ENCODE measurements around the gene PPP2R5C. TPM values are rescaled to one million over a fixed set of nuclear protein-coding genes. Genes with fewer than 3 reads are reported as not detected.
A peak's percentile ranks its signal among the peaks of the same experiment; 100 is the strongest.

PPP2R5C gene
- total RNA-seq, 4 donors from 2014 or later: 73.7 to 90.5 (median 87.6) TPM

GRCh38 chr14:101927859-101928258, 166.3 kb downstream of the PPP2R5C start:
- ATAC-seq (ENCODE audit: low FRiP score) (peak; percentile 91), DNase-seq (ENCODE audit: low spot score) (peak; percentile 79)
- TF ChIP-seq, protein P1, sequence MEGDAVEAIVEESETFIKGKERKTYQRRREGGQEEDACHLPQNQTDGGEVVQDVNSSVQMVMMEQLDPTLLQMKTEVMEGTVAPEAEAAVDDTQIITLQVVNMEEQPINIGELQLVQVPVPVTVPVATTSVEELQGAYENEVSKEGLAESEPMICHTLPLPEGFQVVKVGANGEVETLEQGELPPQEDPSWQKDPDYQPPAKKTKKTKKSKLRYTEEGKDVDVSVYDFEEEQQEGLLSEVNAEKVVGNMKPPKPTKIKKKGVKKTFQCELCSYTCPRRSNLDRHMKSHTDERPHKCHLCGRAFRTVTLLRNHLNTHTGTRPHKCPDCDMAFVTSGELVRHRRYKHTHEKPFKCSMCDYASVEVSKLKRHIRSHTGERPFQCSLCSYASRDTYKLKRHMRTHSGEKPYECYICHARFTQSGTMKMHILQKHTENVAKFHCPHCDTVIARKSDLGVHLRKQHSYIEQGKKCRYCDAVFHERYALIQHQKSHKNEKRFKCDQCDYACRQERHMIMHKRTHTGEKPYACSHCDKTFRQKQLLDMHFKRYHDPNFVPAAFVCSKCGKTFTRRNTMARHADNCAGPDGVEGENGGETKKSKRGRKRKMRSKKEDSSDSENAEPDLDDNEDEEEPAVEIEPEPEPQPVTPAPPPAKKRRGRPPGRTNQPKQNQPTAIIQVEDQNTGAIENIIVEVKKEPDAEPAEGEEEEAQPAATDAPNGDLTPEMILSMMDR (IDR thresholded peaks at IDR 0.05): no peak

DNA sequence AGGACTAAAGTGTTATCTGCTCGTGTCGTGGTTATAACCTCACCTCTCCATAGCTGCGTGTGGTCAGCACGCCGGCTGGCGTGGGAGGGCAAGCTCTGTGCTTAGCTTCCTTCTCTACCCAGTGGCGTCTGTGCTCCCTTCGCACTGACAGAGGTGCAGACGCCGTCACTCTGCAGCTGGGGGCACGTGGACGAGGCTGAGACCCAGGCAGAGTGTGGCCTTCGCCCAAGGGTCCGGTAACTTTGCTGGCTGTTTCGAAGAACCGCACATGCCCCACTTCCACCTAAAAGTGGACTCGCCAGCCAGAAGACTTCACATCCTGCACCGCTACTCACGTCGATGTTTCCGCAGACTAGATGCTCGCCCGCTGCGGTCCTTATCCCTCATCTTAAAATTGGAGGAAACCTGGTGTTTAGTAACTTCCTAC, 166.9 kb downstream of the PPP2R5C start:
- TF ChIP-seq, protein P1 (IDR thresholded peaks at IDR 0.05): no peak
- DNase-seq (ENCODE audit: low spot score) (no peak), ATAC-seq (ENCODE audit: low FRiP score) (no peak)

DNA sequence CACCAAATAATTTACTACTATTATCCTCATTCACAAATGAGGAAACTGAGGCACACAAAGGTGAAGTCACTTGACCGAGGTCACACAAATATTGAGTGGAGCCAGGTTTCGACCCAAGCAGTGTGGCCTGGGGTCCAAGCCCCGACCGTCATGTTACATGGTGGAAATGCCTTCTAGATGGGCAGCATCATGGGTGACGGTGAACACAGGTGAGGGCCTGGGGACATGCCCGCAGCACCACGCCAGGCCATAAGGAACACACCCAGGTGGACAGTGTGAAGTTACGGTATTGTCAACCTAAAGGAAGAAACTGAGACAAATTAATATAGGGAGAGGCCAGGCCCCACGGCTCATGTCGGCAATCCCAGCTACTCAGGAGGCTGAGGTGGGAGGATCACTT, 167.6 kb downstream of the PPP2R5C start:
- DNase-seq (ENCODE audit: low spot score) (no peak), ATAC-seq (ENCODE audit: low FRiP score) (no peak)
- TF ChIP-seq, protein P1 (IDR thresholded peaks at IDR 0.05): no peak

DNA sequence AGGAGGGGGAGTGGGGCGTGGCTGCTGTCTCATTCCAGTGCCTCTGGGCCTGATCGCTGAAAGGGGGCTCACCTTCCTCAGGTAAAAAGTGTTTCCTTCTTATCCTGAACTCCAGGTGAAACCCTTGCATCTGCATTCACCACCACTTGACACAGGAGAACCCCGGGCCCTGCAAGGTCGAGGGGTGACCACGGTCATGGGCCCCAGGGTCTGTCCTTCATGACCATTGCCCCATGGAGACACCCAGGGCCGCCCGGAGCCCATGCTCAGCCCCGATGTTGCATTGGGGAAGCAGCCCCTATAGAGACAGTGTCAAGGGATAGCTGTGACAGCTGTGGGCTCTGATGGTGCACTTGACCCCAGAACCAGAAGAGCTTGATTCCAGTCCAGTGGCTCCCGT, 168.4 kb downstream of the PPP2R5C start:
- no peak for ATAC-seq (ENCODE audit: low FRiP score)
- TF ChIP-seq, protein P1 (IDR thresholded peaks at IDR 0.05): no peak

DNA sequence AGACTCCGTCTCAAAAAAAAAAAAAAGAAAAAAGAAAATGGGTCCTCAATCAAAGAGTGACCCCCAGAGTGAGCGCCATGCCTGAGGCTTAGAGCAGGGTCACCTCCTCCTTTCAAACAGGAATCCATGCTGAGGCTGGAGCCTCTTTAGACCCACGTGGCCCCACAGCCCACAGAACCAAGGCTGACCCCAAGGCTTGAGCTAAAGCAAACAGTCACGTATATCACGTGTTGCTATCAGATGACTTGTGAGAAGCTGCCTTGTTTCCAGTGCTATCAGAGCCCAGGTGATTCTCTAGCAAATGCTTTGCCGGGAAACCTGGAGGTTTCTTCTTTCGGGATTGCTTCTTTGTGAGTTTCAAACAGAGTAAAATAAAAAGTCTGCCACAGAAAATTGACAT, 171.2 kb downstream of the PPP2R5C start:
- no peak for ATAC-seq (ENCODE audit: low FRiP score)
- no peak for DNase-seq (ENCODE audit: low spot score)
- TF ChIP-seq, protein P1 (IDR thresholded peaks at IDR 0.05): no peak

More for the DNA sequence above, 168.4 kb downstream of the PPP2R5C start:
- DNase-seq (ENCODE audit: low spot score): no peak

- DNase-seq (ENCODE audit: low spot score): no peak
- TF ChIP-seq, protein P1 (IDR thresholded peaks at IDR 0.05): no peak
- no peak for ATAC-seq (ENCODE audit: low FRiP score)
Observed at GRCh38 chr14:101933209-101933608, 171.7 kb downstream of the PPP2R5C start.

DNA sequence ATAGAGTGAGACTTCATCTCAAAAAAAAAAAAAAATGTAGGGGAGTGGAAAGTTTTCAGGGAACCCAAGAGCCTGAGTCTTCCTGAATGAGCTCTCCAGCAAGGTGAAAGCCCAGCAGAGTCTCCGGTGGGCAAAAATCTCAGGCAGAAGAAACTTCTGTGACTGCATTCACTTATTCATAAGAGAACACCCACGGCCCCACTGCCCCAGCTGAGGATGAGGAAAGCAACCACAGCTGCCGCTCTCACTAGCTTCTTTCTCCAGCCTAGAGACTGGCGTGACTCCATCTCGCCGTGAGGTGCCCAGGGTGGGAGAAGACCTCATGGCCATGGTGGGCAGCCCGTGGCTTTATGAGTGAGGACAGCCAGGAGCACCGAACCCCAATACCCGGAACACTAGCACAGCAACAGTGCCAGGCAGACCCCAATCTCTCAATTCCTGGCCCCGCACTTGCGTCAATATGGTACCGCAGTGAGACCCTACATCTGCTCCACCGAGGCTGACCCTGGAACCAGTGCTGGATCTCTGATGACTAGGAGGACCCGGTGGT, 173.2 kb downstream of the PPP2R5C start:
- TF ChIP-seq, protein P1 (IDR thresholded peaks at IDR 0.05): no peak
- no peak for DNase-seq (ENCODE audit: low spot score)
- ATAC-seq (ENCODE audit: low FRiP score): no peak

Data from omental fat pad (tissue), 4 donors.